Gastrocnemius medialis (tissue), 4 donors: ENCODE measurements around the gene NAV2.

Experiments
- POLR2A ChIP-seq, 2 donors: fragments of 450-650 bp; IDR thresholded peaks; one replicate each; pipeline ENCODE4 v1.6.1; 2017; ENCODE audit warnings: antibody characterized with exemption in 2 of 2, mild to moderate bottlenecking in 2 of 2, moderate library complexity in 2 of 2
- TF ChIP-seq, protein P1 (sequence below), 5 experiments: fragments of 450-650 bp in 3 of 5; fragments of 200-600 bp in 2 of 5; sonication (generic) in 2 of 5; IDR thresholded peaks in 4 of 5; conservative IDR thresholded peaks in 1 of 5; 1 replicate in 4 of 5; 2 replicates in 1 of 5; pipeline ENCODE4 v1.5.1; 2016 to 2019; ENCODE audit warnings: antibody characterized with exemption in 5 of 5, mild to moderate bottlenecking in 3 of 5, moderate library complexity in 3 of 5

DNA sequence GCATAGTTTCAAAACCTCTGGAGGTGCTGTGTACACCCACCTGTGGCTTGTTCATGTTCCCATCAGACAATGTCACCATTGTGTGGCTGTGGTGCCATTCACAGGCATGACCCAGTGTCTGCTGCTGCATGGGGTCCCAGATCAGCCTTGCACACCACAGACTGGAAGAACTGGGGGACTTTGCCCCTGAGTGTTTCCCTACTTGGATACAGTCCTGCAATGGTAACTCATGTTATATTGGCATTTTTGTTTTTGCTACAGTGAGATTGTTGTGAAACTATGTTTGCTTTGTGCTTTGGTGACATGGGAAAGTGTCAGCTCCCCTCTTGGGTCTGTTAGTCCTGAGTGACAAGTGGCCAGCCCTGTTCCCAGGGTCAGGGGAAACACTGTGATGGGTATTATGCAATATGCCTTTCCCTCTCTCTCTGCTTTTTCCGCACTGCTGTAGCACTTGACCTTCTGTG is 108.8 kb downstream of the NAV2 start:
- TF ChIP-seq, protein P1, sequence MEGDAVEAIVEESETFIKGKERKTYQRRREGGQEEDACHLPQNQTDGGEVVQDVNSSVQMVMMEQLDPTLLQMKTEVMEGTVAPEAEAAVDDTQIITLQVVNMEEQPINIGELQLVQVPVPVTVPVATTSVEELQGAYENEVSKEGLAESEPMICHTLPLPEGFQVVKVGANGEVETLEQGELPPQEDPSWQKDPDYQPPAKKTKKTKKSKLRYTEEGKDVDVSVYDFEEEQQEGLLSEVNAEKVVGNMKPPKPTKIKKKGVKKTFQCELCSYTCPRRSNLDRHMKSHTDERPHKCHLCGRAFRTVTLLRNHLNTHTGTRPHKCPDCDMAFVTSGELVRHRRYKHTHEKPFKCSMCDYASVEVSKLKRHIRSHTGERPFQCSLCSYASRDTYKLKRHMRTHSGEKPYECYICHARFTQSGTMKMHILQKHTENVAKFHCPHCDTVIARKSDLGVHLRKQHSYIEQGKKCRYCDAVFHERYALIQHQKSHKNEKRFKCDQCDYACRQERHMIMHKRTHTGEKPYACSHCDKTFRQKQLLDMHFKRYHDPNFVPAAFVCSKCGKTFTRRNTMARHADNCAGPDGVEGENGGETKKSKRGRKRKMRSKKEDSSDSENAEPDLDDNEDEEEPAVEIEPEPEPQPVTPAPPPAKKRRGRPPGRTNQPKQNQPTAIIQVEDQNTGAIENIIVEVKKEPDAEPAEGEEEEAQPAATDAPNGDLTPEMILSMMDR (IDR thresholded peaks at IDR 0.05 in 4 of 5, conservative IDR thresholded peaks at IDR 0.05 in 1 of 5): no peak
- no peak for TF ChIP-seq POLR2A (IDR thresholded peaks at IDR 0.05)
